ENCODE measurements around the gene ANXA6.
A peak's percentile ranks its signal among the peaks of the same experiment; 100 is the strongest.

Gene ANXA6

GRCh38 chr5:151142933-151143332 lies 14.6 kb downstream of the ANXA6 start:
- H3K4me2 ChIP-seq (ENCODE audit: low read length) = no peak overlapping the region
- TF ChIP-seq, protein P1, sequence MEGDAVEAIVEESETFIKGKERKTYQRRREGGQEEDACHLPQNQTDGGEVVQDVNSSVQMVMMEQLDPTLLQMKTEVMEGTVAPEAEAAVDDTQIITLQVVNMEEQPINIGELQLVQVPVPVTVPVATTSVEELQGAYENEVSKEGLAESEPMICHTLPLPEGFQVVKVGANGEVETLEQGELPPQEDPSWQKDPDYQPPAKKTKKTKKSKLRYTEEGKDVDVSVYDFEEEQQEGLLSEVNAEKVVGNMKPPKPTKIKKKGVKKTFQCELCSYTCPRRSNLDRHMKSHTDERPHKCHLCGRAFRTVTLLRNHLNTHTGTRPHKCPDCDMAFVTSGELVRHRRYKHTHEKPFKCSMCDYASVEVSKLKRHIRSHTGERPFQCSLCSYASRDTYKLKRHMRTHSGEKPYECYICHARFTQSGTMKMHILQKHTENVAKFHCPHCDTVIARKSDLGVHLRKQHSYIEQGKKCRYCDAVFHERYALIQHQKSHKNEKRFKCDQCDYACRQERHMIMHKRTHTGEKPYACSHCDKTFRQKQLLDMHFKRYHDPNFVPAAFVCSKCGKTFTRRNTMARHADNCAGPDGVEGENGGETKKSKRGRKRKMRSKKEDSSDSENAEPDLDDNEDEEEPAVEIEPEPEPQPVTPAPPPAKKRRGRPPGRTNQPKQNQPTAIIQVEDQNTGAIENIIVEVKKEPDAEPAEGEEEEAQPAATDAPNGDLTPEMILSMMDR (IDR thresholded peaks at IDR 0.05; ENCODE audit: low read depth, low read length) = no peak
- TF ChIP-seq EZH2phosphoT487 (IDR thresholded peaks at IDR 0.05; ENCODE audit: low read depth) = no peak
- H3K79me2 ChIP-seq (ENCODE audit: low read length) = no peaks in the 10 kb centered on the region
- H3K27ac ChIP-seq (ENCODE audit: low read length) = no peak overlapping the region
- H3K4me3 ChIP-seq (ENCODE audit: low read length) = no peak overlapping the region
- no peak overlapping the region for H3K9ac ChIP-seq (ENCODE audit: low read length)
- no peaks in the 10 kb centered on the region for H3K9me3 ChIP-seq (ENCODE audit: insufficient read depth, low read length)
- H3K36me3 ChIP-seq (replicated peaks; ENCODE audit: low read depth, low read length) = no peaks in the 10 kb centered on the region
- no peak overlapping the region for H2AFZ ChIP-seq (ENCODE audit: low read depth, low read length)
- no peaks in the 10 kb centered on the region for H4K20me1 ChIP-seq (ENCODE audit: insufficient read depth, low read length)
- peaks cover 6% of the 10 kb centered on the region; the same call in 1 of the 2 replicates for H3K27me3 ChIP-seq (ENCODE audit: low read depth, low read length)
- peaks cover 25% of the 10 kb centered on the region for H3K4me1 ChIP-seq (ENCODE audit: low read length)

DNA sequence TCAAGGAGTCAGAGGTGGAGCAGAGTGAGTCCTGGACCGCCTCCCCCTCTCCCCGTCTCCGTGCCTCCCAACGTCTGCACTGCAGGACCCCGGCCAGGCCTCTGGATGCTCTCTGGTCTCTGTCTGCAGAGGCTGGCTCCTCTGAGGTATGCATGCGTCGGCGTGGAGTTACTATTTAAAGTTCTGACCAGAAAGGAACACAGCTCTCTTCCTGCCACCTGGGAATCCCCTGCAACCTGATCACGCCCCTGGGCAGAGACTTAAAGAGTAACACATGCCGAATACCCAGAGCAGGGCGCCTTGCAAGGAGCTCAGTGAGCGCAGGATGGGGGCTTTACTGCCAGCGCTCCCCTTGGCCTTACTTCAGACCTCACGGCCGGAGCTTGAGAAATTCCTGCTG lies 16.0 kb downstream of the ANXA6 start:
- H3K9ac ChIP-seq (ENCODE audit: low read length) = peak overlapping the region; percentile 45
- H3K27me3 ChIP-seq (ENCODE audit: low read depth, low read length) = peaks cover 6% of the 10 kb centered on the region; the same call in 1 of the 2 replicates
- no peak for TF ChIP-seq EZH2phosphoT487 (IDR thresholded peaks at IDR 0.05; ENCODE audit: low read depth)
- TF ChIP-seq, protein P1 (IDR thresholded peaks at IDR 0.05; ENCODE audit: low read depth, low read length) = no peak
- peak overlapping the region; percentile 67 for H3K4me2 ChIP-seq (ENCODE audit: low read length)
- no peaks in the 10 kb centered on the region for H4K20me1 ChIP-seq (ENCODE audit: insufficient read depth, low read length)
- peaks cover 25% of the 10 kb centered on the region for H3K4me1 ChIP-seq (ENCODE audit: low read length)
- H3K4me3 ChIP-seq (ENCODE audit: low read length) = peak overlapping the region; percentile 53
- H3K27ac ChIP-seq (ENCODE audit: low read length) = no peak overlapping the region
- H3K36me3 ChIP-seq (replicated peaks; ENCODE audit: low read depth, low read length) = no peaks in the 10 kb centered on the region
- peak overlapping the region; percentile 17; the same call in 1 of the 2 replicates for H2AFZ ChIP-seq (ENCODE audit: low read depth, low read length)
- H3K9me3 ChIP-seq (ENCODE audit: insufficient read depth, low read length) = no peaks in the 10 kb centered on the region
- H3K79me2 ChIP-seq (ENCODE audit: low read length) = no peaks in the 10 kb centered on the region

- H2AFZ ChIP-seq (ENCODE audit: low read depth, low read length) = peak overlapping the region; percentile 17; the same call in 1 of the 2 replicates
- H3K79me2 ChIP-seq (ENCODE audit: low read length) = no peaks in the 10 kb centered on the region
- H3K27me3 ChIP-seq (ENCODE audit: low read depth, low read length) = peaks cover 6% of the 10 kb centered on the region; the same call in 1 of the 2 replicates
- peak overlapping the region; percentile 67 for H3K4me2 ChIP-seq (ENCODE audit: low read length)
- H3K4me1 ChIP-seq (ENCODE audit: low read length) = peaks cover 25% of the 10 kb centered on the region
- peak overlapping the region; percentile 45 for H3K9ac ChIP-seq (ENCODE audit: low read length)
- H3K4me3 ChIP-seq (ENCODE audit: low read length) = peak overlapping the region; percentile 53
- no peaks in the 10 kb centered on the region for H4K20me1 ChIP-seq (ENCODE audit: insufficient read depth, low read length)
- no peaks in the 10 kb centered on the region for H3K36me3 ChIP-seq (replicated peaks; ENCODE audit: low read depth, low read length)
- TF ChIP-seq, protein P1 (IDR thresholded peaks at IDR 0.05; ENCODE audit: low read depth, low read length) = no peak
- no peak for TF ChIP-seq EZH2phosphoT487 (IDR thresholded peaks at IDR 0.05; ENCODE audit: low read depth)
- H3K9me3 ChIP-seq (ENCODE audit: insufficient read depth, low read length) = no peaks in the 10 kb centered on the region
- H3K27ac ChIP-seq (ENCODE audit: low read length) = no peak overlapping the region
Observed at GRCh38 chr5:151140686-151141459, 16.7 kb downstream of the ANXA6 start.

GRCh38 chr5:151139646-151140045 lies 17.9 kb downstream of the ANXA6 start:
- no peak overlapping the region for H3K4me3 ChIP-seq (ENCODE audit: low read length)
- no peaks in the 10 kb centered on the region for H3K9me3 ChIP-seq (ENCODE audit: insufficient read depth, low read length)
- H3K4me1 ChIP-seq (ENCODE audit: low read length) = peaks cover 28% of the 10 kb centered on the region
- no peaks in the 10 kb centered on the region for H4K20me1 ChIP-seq (ENCODE audit: insufficient read depth, low read length)
- H3K79me2 ChIP-seq (ENCODE audit: low read length) = no peaks in the 10 kb centered on the region
- no peak overlapping the region for H3K27ac ChIP-seq (ENCODE audit: low read length)
- H2AFZ ChIP-seq (ENCODE audit: low read depth, low read length) = no peak overlapping the region
- TF ChIP-seq, protein P1 (IDR thresholded peaks at IDR 0.05; ENCODE audit: low read depth, low read length) = no peak
- no peak for TF ChIP-seq EZH2phosphoT487 (IDR thresholded peaks at IDR 0.05; ENCODE audit: low read depth)
- H3K4me2 ChIP-seq (ENCODE audit: low read length) = no peak overlapping the region
- H3K9ac ChIP-seq (ENCODE audit: low read length) = no peak overlapping the region
- H3K36me3 ChIP-seq (replicated peaks; ENCODE audit: low read depth, low read length) = no peaks in the 10 kb centered on the region
- peaks cover 6% of the 10 kb centered on the region; the same call in 1 of the 2 replicates for H3K27me3 ChIP-seq (ENCODE audit: low read depth, low read length)

Data from OCI-LY3 (cell line).